GM13976 (cell line): ENCODE data around the gene WDFY4.

Experiments
- DNase-seq: peaks from one replicate; pipeline ENCODE4 v3.0.0; 2012; ENCODE audit warnings: low spot score
- CTCF ChIP-seq: IDR thresholded peaks from 2 replicates; pipeline ENCODE4 v1.5.1; 2012; ENCODE audit warnings: borderline replicate concordance, mild to moderate bottlenecking; ENCODE audit not compliant: insufficient read depth; ENCODE audit errors: extremely low read depth, missing control alignments, control extremely low read depth
- in situ Hi-C: fragments of 300-500 bp; cut with MboI; formaldehyde crosslinking; loops from one replicate; pipeline ENCODE4 v1.12.0; 2022; ENCODE audit warnings: low sequenced_read_pairs, mixed read lengths, inconsistent platforms; ENCODE audit not compliant: unreplicated experiment

The WDFY4 gene

GRCh38 chr10:48759113-48759901 lies 74.6 kb downstream of the WDFY4 start:
- in situ Hi-C loops: no loop called here
- no peak for DNase-seq
- no peak for TF ChIP-seq CTCF

- in situ Hi-C loops: no loop called here
- TF ChIP-seq CTCF: no peak
- no peak for DNase-seq
These were observed 76.3 kb downstream of the WDFY4 start for GRCh38 chr10:48760983-48761382.

- no peak for TF ChIP-seq CTCF
- in situ Hi-C loops: no loop called here
- no peak for DNase-seq
These were observed 77.7 kb downstream of the WDFY4 start for GRCh38 chr10:48762064-48763042.

GRCh38 chr10:48763403-48763965 lies 78.8 kb downstream of the WDFY4 start:
- no peak for DNase-seq
- in situ Hi-C loops: no loop called here
- TF ChIP-seq CTCF: no peak

GRCh38 chr10:48764486-48764885 lies 79.8 kb downstream of the WDFY4 start:
- no peak for TF ChIP-seq CTCF
- in situ Hi-C loops: no loop called here
- DNase-seq: no peak

GRCh38 chr10:48765039-48765438 lies 80.4 kb downstream of the WDFY4 start:
- in situ Hi-C loops: no loop called here
- peak; percentile 11 for TF ChIP-seq CTCF
- DNase-seq: peak; percentile 51
